Stomach smooth muscle (tissue), 2 donors: Measurements from ENCODE around the gene KCTD13.
"Not testable (repeated sequence)": the region's sequence is repeated elsewhere in the genome, so short reads cannot be mapped to it uniquely, and the experiment has no call there.

Source experiments
- H3K27ac ChIP-seq: one replicate; pipeline ENCODE4 v1.7.0; 2013; ENCODE audit warnings: mild to moderate bottlenecking, low read length, inconsistent platforms
- H3K27me3 ChIP-seq, 2 donors: one replicate each; pipeline ENCODE4 v1.7.0; 2013; ENCODE audit warnings: low read length in 2 of 2; ENCODE audit not compliant: insufficient read depth in 2 of 2, control insufficient read depth in 1 of 2
- H3K36me3 ChIP-seq, 2 donors: one replicate each; pipeline ENCODE4 v1.7.0; 2013; ENCODE audit warnings: low read length in 2 of 2; ENCODE audit not compliant: control insufficient read depth in 2 of 2, insufficient read depth in 2 of 2
- H3K4me1 ChIP-seq: one replicate; pipeline ENCODE4 v1.7.0; 2013; ENCODE audit warnings: low read length; ENCODE audit not compliant: control insufficient read depth, insufficient read depth
- H3K4me3 ChIP-seq, 2 donors: one replicate each; pipeline ENCODE4 v1.7.0; 2013; ENCODE audit warnings: low read length in 2 of 2
- H3K9ac ChIP-seq, 2 donors: one replicate each; pipeline ENCODE4 v1.7.0; 2013; ENCODE audit warnings: low read length in 2 of 2, mild to moderate bottlenecking in 1 of 2
- H3K9me3 ChIP-seq, 2 donors: one replicate each; pipeline ENCODE4 v1.7.0; 2013; ENCODE audit warnings: low read length in 2 of 2; ENCODE audit not compliant: control insufficient read depth in 2 of 2
- donor health status: healthy.
- donor health status: Pancreatic carcinoma.

Gene KCTD13

GRCh38 chr16:29916979-29917378 lies 9.0 kb downstream of the KCTD13 start:
- Histone ChIP-seq H3K4me1 (no peaks in the 10 kb centered on the region), H3K36me3 (peaks cover 6 to 13% of the 10 kb centered on the region in 2 donors), H3K27ac (no peak overlapping the region), H3K27me3 (no peaks in the 10 kb centered on the region), H3K4me3 (no peak overlapping the region), H3K9me3 (no peaks in the 10 kb centered on the region), H3K9ac (no peak overlapping the region)

- Histone ChIP-seq H3K27ac (no peak overlapping the region), H3K27me3 (no peaks in the 10 kb centered on the region), H3K9me3 (no peaks in the 10 kb centered on the region), H3K4me3 (no peak overlapping the region), H3K4me1 (no peaks in the 10 kb centered on the region), H3K9ac (no peak overlapping the region), H3K36me3 (peaks cover 5 to 6% of the 10 kb centered on the region in 2 donors)
Observed at GRCh38 chr16:29915590-29916247, 10.3 kb downstream of the KCTD13 start.

- Histone ChIP-seq H3K9ac (no peak overlapping the region), H3K27me3 (no peaks in the 10 kb centered on the region), H3K36me3 (peaks cover 0 to 3% of the 10 kb centered on the region in 2 donors), H3K4me1 (no peaks in the 10 kb centered on the region), H3K4me3 (no peak overlapping the region), H3K27ac (no peak overlapping the region), H3K9me3 (no peaks in the 10 kb centered on the region)
Observed at GRCh38 chr16:29913514-29913913, 12.5 kb downstream of the KCTD13 start.

GRCh38 chr16:29912087-29912486 lies 13.9 kb downstream of the KCTD13 start:
- peaks cover 0 to 3% of the 10 kb centered on the region in 2 donors for H3K36me3 ChIP-seq
- no peaks in the 10 kb centered on the region for H3K4me1 ChIP-seq
- H3K27me3 ChIP-seq: no peaks in the 10 kb centered on the region
- H3K4me3 ChIP-seq: no peak overlapping the region
- no peak overlapping the region for H3K27ac ChIP-seq
- H3K9me3 ChIP-seq: no peaks in the 10 kb centered on the region
- no peak overlapping the region for H3K9ac ChIP-seq

DNA sequence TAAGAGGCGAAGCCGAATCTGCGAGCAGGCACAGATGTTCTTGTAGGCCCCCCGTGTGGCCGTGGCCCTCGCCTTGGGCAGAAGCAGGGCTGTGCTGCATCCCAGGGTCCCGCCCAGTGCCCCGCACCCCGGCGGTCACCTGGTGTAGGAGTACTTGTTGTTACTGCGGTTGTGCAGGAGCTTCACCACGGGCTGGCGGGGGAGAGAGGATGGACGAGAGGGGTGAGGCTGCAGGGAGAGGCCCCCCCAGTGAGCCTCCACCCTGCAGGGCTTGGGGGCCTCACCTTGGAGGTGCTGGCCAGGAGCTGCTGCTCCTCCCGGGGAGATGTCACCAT lies 14.4 kb downstream of the KCTD13 start:
- no peaks in the 10 kb centered on the region for H3K36me3 ChIP-seq

GRCh38 chr16:29910819-29911675 lies 15.0 kb downstream of the KCTD13 start:
- no peak overlapping the region for H3K4me3 ChIP-seq
- H3K36me3 ChIP-seq: no peaks in the 10 kb centered on the region
- H3K9me3 ChIP-seq: no peaks in the 10 kb centered on the region
- no peak overlapping the region for H3K27ac ChIP-seq
- H3K9ac ChIP-seq: no peak overlapping the region
- H3K27me3 ChIP-seq: no peaks in the 10 kb centered on the region
- H3K4me1 ChIP-seq: no peaks in the 10 kb centered on the region

More for the DNA sequence above, 14.4 kb downstream of the KCTD13 start:
- Histone ChIP-seq H3K27me3 (no peaks in the 10 kb centered on the region), H3K9me3 (no peaks in the 10 kb centered on the region), H3K9ac (no peak overlapping the region), H3K4me1 (no peaks in the 10 kb centered on the region), H3K27ac (no peak overlapping the region), H3K4me3 (no peak overlapping the region)

GRCh38 chr16:29909851-29910250 lies 16.2 kb downstream of the KCTD13 start:
- not testable (repeated sequence) for H3K36me3 ChIP-seq, H3K27ac ChIP-seq, H3K27me3 ChIP-seq, H3K4me1 ChIP-seq, H3K9me3 ChIP-seq, H3K9ac ChIP-seq, H3K4me3 ChIP-seq

DNA sequence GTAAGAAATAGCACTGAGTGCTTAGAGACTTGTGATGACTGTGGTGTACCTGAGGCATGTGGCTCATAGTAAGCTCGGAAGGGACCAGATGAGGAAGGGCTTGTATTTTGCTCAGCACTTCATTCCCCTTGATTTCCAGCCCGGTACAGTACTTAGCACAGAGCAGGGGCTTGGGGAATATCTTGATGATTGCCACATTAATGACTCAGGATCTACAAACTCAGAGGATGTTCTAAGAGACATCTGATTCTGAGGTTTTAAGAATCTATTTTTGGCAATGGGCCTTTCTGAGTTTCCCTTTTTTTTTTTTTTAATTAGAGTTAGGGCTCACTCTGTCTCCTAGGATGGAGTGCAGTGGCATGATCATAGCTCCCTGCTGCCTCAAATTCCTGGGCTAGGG lies 16.6 kb downstream of the KCTD13 start:
- H3K9ac ChIP-seq: no peak overlapping the region
- no peaks in the 10 kb centered on the region for H3K27me3 ChIP-seq
- H3K36me3 ChIP-seq: no peaks in the 10 kb centered on the region
- no peak overlapping the region for H3K4me3 ChIP-seq
- no peak overlapping the region for H3K27ac ChIP-seq
- no peaks in the 10 kb centered on the region for H3K4me1 ChIP-seq
- H3K9me3 ChIP-seq: no peaks in the 10 kb centered on the region

DNA sequence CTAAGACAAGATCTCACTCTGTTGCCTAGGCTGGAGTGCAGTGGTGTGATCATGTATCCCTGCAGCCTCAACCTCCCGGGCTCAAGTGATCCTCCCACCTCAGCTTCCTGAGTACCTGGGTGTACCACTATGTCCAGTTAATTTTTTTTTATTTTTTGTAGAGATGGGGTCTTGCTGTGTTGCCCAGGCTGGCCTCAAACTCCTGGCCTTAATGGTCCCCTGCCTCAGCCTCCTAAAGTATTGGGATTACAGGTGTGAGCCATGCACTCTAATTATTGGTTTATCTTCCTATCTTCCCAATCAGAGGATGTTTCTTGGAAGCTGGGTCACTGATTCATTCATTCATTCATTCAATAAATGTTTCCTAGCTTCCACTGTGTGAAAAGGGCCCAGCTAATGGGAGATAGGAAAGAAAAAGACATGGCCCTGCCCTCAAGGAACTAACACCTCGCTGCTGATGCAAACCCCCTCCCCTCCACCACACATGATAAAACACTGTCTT lies 17.3 kb downstream of the KCTD13 start:
- Histone ChIP-seq H3K9ac (no peak overlapping the region), H3K4me3 (no peak overlapping the region), H3K9me3 (no peaks in the 10 kb centered on the region), H3K4me1 (no peaks in the 10 kb centered on the region), H3K27me3 (no peaks in the 10 kb centered on the region), H3K27ac (no peak overlapping the region), H3K36me3 (no peaks in the 10 kb centered on the region)

DNA sequence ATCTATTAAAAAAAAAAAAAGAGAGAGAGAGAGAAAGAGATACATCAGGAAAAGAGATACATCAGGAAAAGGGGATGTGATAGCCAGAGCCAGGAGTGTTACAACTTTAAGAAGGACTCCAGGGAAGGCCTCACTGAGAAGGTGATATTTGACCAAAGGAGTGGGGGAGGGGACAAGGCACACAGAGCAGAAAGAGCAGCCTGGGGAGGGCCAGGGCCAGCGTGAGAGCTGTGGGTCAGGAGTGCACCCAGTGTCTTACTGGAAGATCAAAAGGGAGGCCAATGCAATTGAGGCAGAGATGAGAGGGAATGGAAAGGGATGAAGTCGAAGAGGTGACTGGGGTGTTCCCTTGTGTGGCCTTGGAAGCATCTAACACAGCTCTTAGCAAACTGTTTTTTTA lies 18.1 kb downstream of the KCTD13 start:
- no peaks in the 10 kb centered on the region for H3K27me3 ChIP-seq
- H3K9me3 ChIP-seq: no peaks in the 10 kb centered on the region
- H3K9ac ChIP-seq: no peak overlapping the region
- H3K4me3 ChIP-seq: no peak overlapping the region
- H3K36me3 ChIP-seq: no peaks in the 10 kb centered on the region
- no peaks in the 10 kb centered on the region for H3K4me1 ChIP-seq
- H3K27ac ChIP-seq: no peak overlapping the region
